Islet of Langerhans (tissue), 1 donor: ENCODE data around the gene ABHD3.
A peak's percentile ranks its signal among the peaks of the same experiment; 100 is the strongest.
"Not testable (repeated sequence)": the region's sequence is repeated elsewhere in the genome, so short reads cannot be mapped to it uniquely, and the experiment has no call there.

Experiments
- FAIRE-seq: peaks from one replicate; lab custom pipeline; 2011; peaks lifted over from hg19 to GRCh38; lab: Jason Lieb, UNC

The ABHD3 gene

DNA sequence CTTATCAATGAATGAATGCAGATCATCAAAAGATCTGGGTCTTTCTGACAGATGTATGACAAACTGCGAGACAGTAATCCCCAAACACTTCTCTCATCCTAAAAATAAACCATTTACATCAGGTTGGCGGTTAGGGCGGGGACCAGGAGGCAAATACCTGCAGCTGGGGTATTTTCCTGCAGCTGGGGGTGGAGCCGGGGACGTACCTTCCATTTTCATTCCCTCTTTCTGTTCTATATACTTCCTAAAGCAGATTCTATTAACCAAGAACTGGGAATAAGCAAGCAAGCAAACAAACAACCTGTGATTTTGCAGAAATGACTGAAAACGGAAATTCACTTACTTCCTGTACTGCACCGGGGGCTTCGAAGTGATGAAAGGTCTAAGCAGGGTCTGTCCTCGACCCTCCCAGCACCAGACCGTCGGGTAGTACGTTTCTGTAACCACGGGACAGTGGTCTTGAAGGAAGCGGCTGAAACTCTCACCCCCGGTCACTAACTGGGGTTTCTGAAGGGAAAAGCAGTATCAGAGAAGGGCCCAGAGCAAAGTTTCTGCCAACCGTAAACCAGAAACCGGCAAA, 1.2 kb downstream of the ABHD3 start:
- no peak for FAIRE-seq

DNA sequence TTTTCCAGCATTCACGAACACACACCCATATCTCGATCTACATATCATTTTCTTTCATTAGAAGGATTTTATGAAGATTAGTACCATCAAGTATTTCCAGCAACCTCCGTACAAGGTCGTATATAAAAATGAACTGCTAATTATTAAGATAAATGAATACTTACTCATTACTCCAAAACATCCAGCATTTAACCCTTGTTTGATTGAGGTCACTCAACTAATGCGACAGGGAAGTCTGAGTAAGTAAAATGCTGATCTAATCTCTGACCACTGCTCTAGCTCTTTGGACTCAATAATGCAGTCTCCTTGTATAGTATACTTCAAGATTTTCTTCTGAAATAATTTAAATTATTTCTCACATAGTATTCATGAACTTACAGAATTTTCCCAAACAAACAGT, 2.0 kb downstream of the ABHD3 start:
- no peak for FAIRE-seq

DNA sequence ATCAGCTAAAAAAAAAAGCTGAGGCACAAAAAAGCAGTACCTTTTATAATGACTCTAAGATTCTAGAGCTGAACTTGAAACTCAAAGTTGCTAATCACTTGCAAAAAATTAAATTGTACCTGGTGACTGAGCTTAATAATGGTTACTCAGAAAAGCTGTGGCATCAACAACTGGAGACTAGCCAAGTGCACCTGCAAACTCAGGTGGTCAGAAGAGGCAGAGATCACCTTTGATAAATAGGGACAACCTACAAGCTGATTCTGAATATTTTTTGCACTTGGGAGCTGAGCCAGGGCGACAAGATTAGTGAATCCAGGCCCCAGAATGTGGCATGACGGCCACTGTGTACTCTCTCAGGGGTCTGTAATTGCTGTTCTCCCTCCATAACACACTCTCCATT, 3.0 kb downstream of the ABHD3 start:
- FAIRE-seq: no peak

DNA sequence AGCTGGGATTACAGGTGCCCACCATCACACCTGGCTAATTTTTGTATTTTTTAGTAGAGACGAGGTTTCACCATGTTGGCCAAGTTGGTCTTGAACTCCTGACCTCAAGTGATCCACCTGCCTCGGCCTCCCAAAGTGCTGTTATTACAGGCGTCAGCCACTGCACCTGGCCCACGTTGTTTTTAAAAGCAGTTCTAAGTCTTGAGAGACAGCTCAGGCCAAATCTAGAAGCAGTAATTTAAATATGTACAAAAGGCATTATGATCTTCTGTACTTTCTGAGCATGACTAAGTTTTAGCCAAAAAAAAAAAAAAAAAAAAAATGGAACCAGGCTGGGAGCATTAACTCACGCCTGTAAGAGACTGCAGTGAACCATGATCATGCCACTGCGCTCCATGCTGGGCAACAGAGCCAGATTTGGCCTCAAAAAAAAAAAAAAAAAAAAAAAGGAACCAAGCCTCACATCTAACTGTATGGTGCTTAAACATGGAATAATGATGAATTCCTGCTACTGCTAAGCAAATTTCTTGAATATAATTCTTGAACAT, 4.0 kb downstream of the ABHD3 start:
- FAIRE-seq: no peak

DNA sequence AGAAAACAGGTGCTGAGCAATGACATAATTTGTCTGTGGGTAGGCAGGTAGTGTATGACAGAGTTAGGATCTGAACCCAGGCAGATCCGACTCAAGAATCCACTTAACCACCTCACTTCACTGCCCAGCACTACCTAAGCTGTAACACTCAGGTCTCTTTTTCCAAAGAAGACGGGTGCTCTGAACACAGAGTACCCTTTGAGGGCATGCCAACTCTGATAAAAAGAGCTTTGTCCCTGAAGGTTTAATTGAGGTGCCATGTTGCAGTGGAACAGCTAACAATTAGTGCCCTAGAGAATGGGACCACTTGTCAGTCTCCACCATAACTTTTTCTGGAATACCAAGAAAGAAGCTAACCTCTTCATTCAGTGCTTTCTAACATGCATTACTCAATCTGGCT, 11.3 kb downstream of the ABHD3 start:
- FAIRE-seq: no peak

DNA sequence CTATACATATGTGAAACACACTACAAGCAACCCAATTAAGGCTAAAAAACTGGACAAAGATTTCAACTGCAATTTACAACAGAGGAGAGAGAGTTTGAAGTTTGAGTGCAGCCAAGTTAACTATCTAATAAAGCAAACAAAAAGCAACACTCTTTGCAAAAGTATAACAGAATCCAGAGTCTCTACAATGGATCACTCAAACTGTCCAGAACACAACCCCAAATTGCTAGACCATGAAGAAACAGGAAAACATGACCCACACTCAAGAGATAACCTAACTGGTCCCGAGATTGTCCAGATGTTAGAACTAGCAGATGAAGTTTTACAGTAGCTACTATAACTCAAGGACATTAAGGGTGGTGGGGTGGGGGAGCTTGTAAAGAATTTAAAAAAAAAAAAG, 14.8 kb downstream of the ABHD3 start:
- no peak for FAIRE-seq

DNA sequence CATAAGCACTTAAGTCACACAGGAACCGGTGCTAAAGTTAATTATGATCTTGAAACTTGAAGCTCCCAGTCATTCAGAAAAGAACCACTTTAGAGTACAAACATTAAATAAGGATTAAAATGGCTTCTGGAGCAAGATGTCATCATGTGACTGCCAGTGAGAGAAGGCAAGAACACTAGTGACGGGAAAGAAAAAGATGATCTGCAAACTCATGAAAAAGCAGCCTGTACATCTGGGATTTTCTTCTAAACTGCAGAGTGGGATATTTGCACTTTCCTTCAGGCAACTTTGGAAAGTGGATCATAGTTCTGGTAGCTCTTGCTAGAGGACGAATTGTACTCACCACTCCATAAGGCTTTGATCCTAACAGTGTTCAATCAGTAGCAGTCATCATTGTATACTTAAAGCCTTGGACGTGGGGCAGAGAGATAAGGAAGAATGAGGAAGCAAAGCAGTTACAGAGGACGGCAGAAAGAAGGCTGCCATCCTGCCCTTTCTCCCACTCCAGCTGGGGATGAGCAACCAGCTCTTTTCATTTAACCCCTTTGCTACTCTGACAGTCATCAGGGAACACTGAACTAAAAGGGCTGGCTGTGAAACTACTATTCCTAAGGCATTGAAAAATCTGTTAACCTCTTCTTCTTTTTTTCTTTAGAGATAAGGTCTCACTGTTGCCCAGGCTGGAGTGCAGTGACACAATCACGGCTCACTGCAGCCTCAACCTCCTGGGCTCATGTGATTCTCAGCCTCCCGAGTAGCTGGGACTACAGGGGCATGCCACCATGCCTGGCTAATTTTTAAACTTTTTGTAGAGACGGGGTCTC, 18.1 kb downstream of the ABHD3 start:
- no peak for FAIRE-seq

DNA sequence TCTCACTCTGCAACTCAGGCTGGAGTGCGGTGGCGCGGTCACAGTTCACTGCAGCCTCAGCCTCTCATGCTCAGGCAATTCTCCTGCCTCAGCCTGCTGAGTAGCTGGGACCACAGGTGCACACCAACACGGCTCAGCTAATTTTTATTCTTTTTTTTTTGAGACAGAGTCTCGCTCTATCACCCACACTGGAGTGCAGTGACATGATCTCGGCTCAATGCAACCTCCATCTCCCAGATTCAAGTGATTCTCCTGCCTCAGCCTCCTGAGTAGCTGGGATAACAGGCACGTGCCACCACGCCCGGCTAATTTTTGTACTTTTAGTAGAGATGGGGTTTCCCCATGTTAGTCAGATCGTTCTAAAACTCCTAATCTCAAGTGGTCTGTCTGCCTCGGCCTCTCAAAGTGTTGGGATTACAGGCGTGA, 19.0 kb downstream of the ABHD3 start:
- not testable (repeated sequence) for FAIRE-seq

DNA sequence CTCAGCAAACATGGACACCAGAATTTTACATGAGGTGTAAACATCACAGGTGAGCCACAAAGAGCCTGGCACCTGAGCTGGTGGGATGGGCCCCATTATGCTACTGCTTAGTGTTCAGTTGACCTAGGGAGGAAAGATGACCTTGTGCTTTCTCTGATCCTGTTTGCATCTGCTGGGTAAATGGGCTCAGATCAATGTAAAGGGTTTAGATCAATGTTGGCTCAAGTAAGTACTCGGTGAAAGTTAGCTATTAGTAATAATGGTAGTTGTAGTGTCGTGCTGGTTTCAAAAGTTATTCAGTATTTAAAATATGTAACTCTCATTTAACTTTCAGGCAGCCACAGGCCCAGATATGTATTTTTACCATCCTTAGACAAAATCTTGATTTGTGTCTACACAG, 19.8 kb downstream of the ABHD3 start:
- no peak for FAIRE-seq

DNA sequence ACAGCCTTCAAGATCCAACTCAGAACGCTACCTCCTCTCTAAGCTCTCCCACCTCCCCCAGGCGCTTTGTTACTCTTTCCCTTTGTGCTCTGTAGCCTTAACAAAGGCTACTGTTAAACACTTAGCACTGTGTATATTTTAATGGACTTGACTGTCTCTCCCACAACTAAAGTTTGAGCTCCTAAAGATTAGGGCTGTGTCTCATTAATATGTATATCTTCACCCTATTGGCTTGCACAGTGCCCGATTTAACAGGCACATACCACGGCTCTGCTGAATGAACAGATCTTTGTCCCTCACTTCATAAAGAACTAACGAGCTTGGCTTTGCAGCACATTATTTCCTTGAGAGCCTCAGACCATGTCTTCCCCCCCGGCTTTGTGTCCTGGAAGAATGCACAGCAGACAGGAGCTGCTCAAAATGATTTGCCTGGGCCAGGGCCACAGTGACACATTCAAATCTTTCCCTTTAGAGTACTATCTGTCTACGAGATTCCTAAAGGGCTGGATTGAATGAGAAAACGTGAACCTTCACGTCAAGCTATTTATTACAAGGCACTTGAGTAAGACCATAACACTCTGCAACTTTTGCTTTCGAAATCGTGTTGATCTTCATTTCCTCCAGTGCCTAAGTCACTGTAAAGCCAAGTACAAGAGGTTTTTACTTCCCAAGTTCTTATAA, 22.1 kb downstream of the ABHD3 start:
- FAIRE-seq: no peak

DNA sequence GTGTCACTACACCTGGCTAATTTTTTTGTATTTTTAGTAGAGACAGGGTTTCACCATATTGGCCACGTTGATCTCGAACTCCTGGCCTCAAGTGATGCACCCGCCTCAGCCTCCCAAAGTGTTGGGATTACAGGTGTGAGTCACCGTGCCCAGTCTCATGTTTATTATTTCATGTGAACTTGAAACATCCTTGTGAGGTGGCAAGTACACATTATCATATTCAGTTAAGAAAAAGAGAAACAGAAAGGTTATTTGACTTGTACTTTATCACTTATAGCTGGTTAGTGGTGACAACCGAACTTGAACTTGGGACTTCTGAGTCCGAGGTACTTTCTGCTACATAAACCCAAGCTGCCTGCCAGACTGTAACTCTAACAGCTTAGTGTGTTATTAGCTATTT, 24.4 kb downstream of the ABHD3 start:
- no peak for FAIRE-seq

DNA sequence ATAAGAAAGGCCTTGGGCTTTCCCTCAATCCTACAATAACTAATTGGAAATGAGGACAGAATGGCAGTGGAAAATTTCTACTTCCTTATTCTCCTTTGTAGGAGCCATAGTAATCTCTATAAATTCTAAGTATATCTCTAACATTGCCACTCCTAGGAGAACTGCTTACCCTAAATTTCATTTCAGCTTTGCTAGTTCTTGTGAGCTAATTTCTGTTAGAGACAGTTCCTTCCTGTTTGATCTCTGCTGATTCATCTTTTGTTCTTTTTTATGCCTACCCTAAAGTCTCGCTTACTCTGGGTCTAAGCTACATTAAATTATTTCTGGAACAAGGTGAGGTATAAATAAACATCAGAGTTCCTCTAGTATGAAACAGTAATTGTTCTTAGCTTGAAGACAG, 25.7 kb downstream of the ABHD3 start:
- FAIRE-seq: no peak

DNA sequence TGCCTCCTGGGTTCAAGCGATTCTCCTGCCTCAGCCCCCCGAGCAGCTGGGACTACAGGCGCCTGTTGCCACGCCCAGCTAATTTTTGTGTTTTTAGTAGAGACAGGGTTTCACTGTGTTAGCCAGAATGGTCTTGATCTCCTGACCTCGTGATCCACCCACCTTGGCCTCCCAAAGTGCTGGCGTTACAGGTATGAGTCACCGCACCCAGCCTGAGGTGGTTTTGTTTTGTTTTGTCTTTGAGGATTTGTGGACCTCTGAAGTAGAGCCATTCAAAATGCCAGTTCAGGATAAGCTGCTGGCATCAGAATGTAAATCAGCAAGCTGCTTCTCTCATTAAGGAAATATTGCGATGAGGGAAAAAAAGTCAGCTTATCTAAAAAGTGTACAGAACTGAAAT, 29.2 kb downstream of the ABHD3 start:
- FAIRE-seq: not testable (repeated sequence)

DNA sequence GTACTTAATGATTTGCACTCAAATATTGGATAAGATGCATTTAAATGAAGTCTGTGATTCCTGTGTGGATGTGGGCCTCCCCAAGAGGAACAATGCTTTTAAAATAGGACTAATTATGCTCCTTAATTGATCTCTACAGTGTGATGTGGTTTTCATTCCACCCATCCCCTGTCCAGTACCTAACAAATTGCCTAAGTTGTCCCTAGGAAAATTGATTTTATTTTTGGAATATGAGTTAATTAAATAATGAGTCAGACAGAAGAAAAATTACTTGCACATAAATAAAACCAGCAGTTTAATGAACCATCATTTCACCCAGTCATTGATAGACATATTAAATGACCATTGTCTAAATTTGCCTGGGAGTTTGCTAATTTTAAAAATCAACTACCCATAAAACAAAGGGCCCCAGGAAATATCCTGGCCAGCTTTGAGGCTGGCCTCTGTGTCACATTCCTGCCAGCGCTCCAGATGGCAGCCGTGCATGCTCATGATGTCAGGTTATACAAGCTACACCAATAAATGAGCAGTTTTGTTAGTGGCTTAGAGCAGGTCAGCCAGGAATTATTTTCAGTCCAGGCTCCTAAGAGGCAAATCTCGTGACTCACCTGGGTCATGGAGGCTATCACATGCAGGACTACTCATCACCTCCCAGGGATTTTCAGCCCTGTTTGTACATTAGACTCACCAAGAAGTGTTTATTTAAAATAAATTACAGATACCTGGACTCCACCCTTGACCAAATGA, 31.9 kb downstream of the ABHD3 start:
- FAIRE-seq: peak; percentile 100

DNA sequence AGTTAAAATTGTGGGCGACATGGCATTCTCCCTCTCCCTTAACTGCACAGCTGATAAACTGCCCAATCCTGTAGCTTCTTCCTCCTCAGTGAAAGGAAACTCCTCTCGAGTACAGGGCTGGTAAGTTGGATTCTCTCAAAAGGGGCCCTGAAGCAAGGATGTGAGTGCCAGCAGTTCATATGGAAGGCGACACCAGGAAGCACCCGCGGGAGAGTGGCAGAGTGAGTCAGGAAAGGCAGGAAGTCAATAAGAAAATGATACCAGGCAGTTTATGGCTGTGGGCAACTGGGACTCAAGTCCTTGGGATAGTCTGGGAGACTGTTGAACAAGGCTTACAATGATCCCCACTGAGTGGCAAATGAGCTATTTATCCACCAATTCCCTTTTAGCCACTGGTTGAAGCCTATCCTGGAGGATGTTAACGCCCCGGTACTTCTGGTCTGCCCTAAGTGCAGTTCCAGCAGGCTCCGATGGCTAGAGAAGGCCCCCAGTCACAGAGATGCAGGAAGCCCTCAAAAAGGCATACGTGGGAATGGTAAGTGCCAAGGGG, 34.8 kb downstream of the ABHD3 start:
- no peak for FAIRE-seq

DNA sequence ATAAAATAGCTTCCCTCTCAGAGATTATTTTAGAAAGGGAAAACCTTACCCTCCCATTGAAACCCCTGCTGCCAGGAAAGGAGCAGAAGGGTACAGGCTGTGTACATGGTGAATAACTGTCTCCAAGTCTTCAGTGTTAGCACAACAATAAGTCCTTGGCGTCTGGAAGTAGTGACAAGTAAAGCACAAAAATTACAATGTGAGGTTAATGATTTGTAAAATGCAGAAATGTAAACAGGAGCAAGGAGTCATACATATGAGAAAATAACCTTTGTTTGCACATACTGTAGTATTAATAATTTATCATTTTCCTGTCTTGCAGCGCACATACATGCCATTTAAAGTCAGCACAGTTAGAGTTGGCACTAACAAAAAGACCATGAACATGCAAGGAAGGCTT, 40.5 kb downstream of the ABHD3 start:
- no peak for FAIRE-seq

DNA sequence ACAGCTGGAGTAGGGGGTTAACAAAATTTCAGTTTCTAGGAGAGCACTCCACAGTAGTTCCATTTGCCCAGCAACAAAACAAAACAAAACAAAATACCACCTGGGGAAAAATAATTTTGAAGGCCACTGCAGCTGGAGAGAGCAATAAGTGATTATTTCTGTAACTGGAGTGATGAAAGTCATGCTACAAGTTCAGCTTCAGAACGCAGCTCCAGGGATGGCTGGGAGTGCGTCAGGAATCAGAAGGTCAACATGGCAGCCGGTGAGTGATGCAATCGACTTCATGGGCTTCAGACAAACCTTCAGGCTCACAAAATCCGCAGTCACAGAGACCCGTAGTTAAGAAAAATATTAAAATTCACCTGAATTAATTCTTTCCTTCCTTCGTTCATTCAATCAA, 41.0 kb downstream of the ABHD3 start:
- no peak for FAIRE-seq

DNA sequence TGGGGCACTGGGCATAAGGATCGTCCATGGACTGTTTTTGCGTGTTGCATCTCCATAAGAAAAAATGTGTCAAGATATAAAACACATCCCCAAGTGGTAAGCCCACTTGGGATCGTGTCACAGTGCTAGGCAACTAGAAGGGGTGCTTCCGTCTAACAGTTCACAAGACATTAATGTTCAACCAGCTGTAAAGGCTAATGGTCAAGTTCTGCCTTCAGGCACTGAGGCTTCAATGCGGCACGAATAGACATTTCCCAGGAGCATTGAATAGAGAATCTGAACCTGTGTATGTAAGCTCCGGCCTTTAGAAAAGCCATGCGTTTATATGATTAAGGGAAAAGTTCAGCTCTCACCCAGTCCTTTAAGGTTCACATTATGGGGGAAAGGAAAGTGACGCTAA, 42.0 kb downstream of the ABHD3 start:
- no peak for FAIRE-seq

DNA sequence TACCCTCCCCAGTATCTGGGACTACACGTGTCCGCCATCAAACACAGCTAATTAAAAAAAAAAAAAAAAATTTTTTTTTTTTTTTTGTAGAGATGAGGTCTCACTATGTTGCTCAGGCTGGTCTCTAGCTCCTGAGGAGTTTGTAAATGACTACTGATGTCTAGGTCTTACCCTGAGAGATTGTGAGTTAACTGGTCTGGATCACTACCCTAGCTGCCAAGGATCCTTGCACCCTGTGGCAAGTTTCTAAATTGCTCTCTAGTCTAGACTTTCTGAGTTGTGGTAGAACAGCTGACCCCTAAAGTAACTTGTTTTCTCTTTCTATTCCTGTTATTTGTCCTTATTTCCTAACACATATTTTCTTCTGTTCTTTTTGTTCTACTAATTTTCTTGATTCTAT, 44.5 kb downstream of the ABHD3 start:
- FAIRE-seq: no peak

DNA sequence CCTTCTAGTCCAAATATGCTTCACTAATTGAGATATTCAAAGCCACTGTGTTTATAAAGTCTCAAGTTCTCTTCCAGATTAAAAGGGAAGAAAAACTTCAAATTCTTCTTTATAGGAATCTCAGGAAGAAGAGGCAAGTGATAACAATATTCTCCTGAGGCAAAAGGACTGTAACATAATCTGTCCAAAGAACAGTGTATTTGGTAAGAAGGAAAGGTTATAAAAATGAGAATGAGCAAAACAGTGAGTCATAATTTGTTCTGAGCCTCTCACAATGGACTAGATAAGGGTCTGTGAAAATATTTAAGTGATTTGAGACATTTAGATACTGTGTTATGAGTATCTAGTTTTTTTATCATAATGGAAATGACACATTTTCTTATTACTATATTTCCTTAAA, 48.2 kb downstream of the ABHD3 start:
- FAIRE-seq: no peak

DNA sequence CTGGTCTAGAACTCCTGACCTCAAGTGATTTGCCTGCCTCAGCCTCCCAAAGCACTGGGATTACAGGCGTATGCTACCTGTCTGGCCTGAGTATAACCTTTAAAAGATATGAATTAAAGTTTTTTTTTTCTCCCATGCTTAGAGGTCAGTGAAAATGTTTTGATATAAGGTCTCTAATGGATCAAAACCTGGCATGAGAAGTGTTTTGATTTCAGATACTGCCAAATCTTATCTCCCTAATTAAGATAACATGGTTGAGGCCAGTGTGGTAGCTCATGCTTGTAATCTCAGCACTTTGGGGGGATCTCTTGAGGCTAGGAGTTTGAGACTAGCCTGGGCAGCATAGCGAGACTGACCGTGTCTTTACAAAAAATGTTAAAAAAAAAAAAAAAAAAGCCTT, 51.2 kb downstream of the ABHD3 start:
- FAIRE-seq: no peak

DNA sequence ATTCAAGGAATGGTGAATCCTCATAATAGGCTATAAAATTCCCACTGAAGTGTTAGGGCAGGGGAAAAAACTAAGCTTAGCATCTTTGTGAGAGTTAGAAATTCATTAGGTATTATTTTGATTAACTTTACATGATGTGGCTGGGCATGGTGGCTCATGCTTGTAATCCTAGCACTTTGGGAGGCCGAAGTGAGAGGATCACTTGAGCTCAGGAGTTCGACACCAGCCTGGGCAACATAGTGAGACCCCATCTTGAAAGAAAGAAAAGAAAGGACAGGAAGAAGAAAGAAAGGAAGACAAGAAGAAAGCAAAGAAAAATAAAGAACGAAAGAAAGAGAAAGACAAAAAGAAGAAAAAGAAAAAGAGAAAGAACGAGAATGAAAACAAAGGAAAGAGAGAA, 52.5 kb downstream of the ABHD3 start:
- no peak for FAIRE-seq
